Left ventricle myocardium inferior (tissue), 1 donor: ENCODE results near the gene MSH5. TPM values are rescaled to one million over a fixed set of nuclear protein-coding genes. Genes with fewer than 3 reads are reported as not detected.

Experiments
- DNase-seq: peaks from one replicate; pipeline ENCODE4 v3.0.0-alpha.2; 2020
- H3K27ac ChIP-seq: fragments of 200-600 bp; replicated peaks from 2 replicates; pipeline ENCODE4 v1.8.0; 2021
- H3K27me3 ChIP-seq: fragments of 200-600 bp; 2 replicates; pipeline ENCODE4 v1.8.0; 2021; ENCODE audit warnings: low read depth
- H3K36me3 ChIP-seq: fragments of 200-600 bp; 2 replicates; pipeline ENCODE4 v1.8.0; 2021
- H3K4me1 ChIP-seq: fragments of 200-600 bp; 2 replicates; pipeline ENCODE4 v1.8.0; 2021
- H3K4me3 ChIP-seq: fragments of 200-600 bp; 2 replicates; pipeline ENCODE4 v1.8.0; 2021; ENCODE audit warnings: mild to moderate bottlenecking, moderate library complexity
- H3K9me3 ChIP-seq: fragments of 200-600 bp; replicated peaks from 2 replicates; pipeline ENCODE4 v1.8.0; 2021
- CTCF ChIP-seq: fragments of 200-600 bp; IDR thresholded peaks from 2 replicates; pipeline ENCODE4 v1.8.0; 2021; ENCODE audit warnings: antibody characterized with exemption, mild to moderate bottlenecking, borderline replicate concordance
- intact Hi-C: fragments of 100-400 bp; cut with micrococcal nuclease; formaldehyde crosslinking; loops from one replicate; pipeline ENCODE4 v1.11.0; 2022
- total RNA-seq: library from RNA; stranded (reverse); fragmentation: NEBNext Ultra II Directional; extraction: Animal tissue kit (Norgen Biotek cat#: 25700); gene quantifications from one replicate; pipeline ENCODE4 v1.2.1, GENCODE V29; 2021
- donor health status: DM: no; HTN: yes; CAD: no; lungs with severe emphysema.

The MSH5 gene
- total RNA-seq, 1 donor from 2014 or later, result 1.3 TPM

GRCh38 chr6:31725502-31726350, 14.1 kb upstream of the MSH5 start:
- H3K27ac ChIP-seq, result no peak overlapping the region
- peaks cover 31% of the 10 kb centered on the region for H3K4me1 ChIP-seq
- peaks cover 30% of the 10 kb centered on the region for H3K36me3 ChIP-seq
- no peaks in the 10 kb centered on the region for H3K9me3 ChIP-seq
- DNase-seq, result no peak
- H3K27me3 ChIP-seq, result no peaks in the 10 kb centered on the region
- no peak overlapping the region for H3K4me3 ChIP-seq
- intact Hi-C loops, result no loop called here
- TF ChIP-seq CTCF, result no peak

- DNase-seq, result no peak
- peaks cover 44% of the 10 kb centered on the region for H3K36me3 ChIP-seq
- peak overlapping the region; percentile 93 for H3K4me3 ChIP-seq
- peak overlapping the region; percentile 98 for H3K27ac ChIP-seq
- intact Hi-C loops, result no loop called here
- H3K27me3 ChIP-seq, result no peaks in the 10 kb centered on the region
- TF ChIP-seq CTCF, result no peak
- no peaks in the 10 kb centered on the region for H3K9me3 ChIP-seq
- peaks cover 46% of the 10 kb centered on the region for H3K4me1 ChIP-seq
Measured at GRCh38 chr6:31727034-31727716, 12.6 kb upstream of the MSH5 start.

GRCh38 chr6:31727717-31728671, 11.8 kb upstream of the MSH5 start:
- Histone ChIP-seq H3K27me3 (no peaks in the 10 kb centered on the region), H3K36me3 (peaks cover 52% of the 10 kb centered on the region), H3K27ac (peak overlapping the region; percentile 98), H3K9me3 (no peaks in the 10 kb centered on the region), H3K4me3 (peak overlapping the region; percentile 93), H3K4me1 (peaks cover 54% of the 10 kb centered on the region)
- DNase-seq, result no peak
- no peak for TF ChIP-seq CTCF
- intact Hi-C loops, result no loop called here

GRCh38 chr6:31728767-31729514, 10.9 kb upstream of the MSH5 start, which contains the start of gene DDAH2:
TSS of gene DDAH2 (minus strand) at chr6:31729299. CDS start at chr6:31729161, 138 bp downstream.
- peak; percentile 66 for TF ChIP-seq CTCF
- Histone ChIP-seq H3K36me3 (peaks cover 62% of the 10 kb centered on the region), H3K27me3 (no peaks in the 10 kb centered on the region), H3K4me3 (peak within 1 kb of the TSS; percentile 93), H3K9me3 (no peaks in the 10 kb centered on the region), H3K27ac (peak within 1 kb of the TSS; percentile 98), H3K4me1 (peaks cover 64% of the 10 kb centered on the region)
- intact Hi-C loops, result no loop called here
- no peak for DNase-seq
